ENCODE results near the gene TSPAN9.

The TSPAN9 gene

DNA sequence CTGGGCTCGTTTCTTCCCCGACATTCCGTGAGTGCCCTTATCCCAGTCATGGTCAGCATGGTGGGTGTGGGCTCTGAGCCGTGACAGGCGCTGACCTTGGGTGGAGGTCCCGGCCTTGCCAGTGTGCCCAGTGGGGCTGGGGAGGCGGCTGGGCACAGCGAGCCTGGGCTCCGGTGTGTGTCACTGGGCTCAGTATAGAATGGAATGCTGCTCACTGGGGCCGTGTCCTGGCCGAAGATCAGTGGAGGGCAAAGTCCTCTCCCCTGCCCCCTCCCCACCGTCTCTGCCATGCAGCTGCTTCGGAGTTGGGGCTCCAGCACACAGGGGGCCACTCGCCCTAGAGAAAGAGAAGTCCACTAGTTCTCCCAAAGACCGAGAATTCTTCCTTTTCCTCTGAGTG, 164.4 kb downstream of the TSPAN9 start:
- in situ Hi-C loops (cut with HindIII; ENCODE audit: low pct_ligation_motif_present, low pct_unique_long_range_greater_than_20kb, low sequenced_read_pairs), result no loop called here
- DNase-seq, result peak; percentile 60

DNA sequence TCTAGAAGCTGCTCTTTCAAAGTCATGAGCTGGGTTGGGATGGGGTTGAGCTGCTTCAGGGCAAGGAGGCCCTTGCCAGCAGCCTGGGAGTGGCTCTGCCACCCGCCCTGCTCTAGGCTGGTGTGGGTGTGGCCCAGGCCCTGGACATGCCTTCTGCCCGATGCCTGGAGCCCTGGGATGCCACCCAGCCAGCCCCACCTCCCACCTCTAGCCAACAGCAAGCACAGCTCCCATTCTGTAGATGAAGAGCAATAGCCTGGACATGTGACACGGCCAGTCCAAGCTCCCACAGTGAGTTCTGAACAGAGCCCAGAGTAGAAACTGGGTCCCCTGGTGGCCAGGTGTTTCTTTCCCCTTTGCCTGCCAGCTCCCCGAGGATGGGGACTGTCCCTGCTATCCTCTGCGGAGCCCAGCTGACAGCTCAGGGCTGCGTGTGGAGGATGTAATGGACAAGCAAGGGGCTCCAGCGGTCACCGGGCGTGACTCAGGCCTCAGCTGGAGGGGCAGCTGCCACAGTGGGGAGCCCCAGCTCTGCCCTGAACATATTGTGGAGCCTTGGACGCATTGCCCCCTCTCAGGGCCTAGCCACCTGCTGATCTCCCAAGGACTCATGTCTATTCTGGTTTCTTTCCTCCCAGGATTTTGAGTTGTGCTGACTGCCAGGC, 165.2 kb downstream of the TSPAN9 start:
- DNase-seq, result peak; percentile 40
- in situ Hi-C loops (cut with HindIII; ENCODE audit: low pct_ligation_motif_present, low pct_unique_long_range_greater_than_20kb, low sequenced_read_pairs), result no loop called here

DNA sequence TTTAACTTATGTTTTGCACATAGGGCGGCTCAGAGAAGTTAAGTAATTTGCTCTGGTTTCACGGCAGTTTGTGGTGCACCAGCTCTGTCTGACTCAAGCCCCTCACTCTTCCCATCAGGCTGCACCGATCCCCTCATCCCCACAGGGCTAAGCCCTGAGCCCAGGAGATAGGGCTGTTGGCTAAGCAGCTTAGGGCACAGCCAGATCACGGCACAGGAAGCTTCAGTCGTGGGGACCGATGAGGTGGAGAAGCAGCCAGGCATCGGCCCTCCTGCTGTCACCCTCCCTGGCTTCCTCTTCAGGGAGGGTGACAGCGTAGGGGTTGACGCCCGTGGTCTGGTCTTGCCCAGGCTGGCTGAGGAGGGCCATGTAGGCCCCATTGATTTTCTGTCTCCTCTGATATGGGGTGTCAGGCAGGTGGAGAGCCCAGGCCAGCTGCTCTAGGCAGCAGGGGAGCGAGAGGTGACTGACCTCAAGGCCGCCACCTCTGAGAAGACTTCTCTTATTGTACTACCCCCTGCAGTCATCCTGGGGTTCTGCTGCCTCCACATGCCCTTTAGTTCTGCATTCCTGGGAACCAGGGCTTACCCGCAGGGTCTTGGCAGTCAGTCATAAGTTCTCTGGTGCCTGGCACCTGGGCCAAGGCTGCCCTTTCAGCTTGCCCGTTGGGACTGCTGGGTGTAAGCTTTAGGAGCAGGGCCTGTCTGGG, 166.4 kb downstream of the TSPAN9 start:
- in situ Hi-C loops (cut with HindIII; ENCODE audit: low pct_ligation_motif_present, low pct_unique_long_range_greater_than_20kb, low sequenced_read_pairs), result no loop called here
- DNase-seq, result peak; percentile 45

DNA sequence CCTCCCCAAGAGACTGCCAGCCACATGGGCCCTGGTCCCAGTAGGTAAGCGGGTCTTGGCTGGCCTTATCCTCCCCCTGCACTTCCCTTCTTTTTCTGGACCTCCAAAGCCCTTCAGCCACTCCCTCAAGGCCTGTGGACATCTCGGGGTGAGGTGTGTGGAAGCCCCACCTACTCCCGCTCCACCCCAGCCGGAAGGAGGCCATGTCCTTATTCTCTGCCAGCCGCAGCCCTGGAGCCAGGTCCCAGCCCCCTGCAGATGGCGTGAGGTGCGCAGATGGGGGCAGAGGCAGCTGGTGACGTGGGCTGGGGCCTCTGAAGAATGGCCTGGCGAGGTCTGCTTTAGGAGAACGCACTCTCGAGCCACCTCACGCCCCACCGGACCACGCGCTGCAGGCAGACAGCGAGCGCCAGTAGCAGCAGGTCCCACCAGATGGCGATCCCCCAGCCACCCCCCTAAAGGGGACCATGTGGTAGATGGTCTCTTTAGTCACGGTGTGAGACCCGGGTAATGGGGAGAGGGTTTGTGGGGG, 167.1 kb downstream of the TSPAN9 start:
- in situ Hi-C loops (cut with HindIII; ENCODE audit: low pct_ligation_motif_present, low pct_unique_long_range_greater_than_20kb, low sequenced_read_pairs), result no loop called here
- DNase-seq, result no peak

DNA sequence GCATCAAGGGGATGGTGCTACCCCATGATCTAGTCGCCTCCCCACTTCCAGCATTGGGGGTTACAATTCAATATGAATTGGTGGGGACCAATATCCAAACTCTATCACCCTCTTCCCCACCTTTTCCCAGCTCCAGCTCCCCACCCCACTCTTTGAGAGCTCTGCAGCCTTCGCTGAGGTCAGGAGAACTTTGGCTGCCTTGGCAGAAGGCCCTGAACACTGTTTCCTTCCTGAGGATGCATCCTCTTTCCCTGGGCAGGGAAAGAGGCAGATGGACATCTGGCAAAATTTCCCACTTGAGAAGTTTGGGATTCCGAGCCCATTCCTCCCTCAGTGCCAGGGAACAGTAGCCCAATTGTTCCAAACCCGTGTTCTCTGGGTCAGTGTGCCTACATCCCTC, 169.1 kb downstream of the TSPAN9 start:
- no peak for DNase-seq
- in situ Hi-C loops (cut with HindIII; ENCODE audit: low pct_ligation_motif_present, low pct_unique_long_range_greater_than_20kb, low sequenced_read_pairs), result no loop called here

DNA sequence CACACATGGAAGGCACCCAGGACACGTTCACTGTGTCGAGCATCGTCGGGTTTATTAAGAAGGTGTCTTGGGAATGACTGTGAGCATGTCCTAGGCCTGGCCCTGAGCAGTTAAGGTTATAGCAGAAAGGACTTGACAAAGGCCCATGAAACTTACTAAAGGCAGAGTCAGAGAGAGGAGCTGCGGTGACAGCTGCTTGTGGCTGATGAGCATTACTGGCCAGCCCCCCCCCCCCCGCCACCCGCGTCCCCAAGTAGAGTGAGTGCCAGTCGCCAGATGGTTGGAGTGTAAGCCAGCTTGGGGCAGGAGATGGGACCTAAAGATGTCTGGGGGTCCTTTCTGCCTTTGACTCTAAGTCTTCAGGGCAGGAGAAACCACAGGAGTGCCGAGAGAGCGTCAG, 169.9 kb downstream of the TSPAN9 start:
- no peak for DNase-seq
- in situ Hi-C loops (cut with HindIII; ENCODE audit: low pct_ligation_motif_present, low pct_unique_long_range_greater_than_20kb, low sequenced_read_pairs), result no loop called here

DNA sequence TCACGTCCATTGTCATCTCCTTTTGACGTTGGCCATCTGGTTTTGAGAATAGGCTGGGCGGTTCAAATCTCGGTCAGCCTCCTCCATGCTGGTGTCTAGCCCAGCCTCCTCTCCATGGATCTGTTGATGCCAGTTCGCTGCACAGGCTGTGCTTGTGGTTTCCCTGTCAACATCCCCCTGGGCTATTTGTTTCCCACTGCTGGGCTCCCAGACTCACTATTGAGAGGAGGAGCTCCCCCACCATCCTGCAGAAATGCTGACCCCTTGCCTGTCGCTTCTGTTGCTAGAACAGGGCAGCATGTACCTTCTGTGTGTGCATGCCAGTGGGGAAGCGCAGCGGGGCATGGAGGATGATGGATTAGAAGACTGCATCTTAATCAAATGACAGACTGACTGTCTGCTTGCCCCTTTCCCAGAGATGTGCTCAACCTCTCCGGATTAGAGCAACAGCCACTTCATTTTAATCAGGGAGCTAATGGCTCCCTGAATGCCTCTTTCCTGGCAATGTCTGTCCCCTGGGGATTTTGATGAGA, 170.5 kb downstream of the TSPAN9 start:
- in situ Hi-C loops (cut with HindIII; ENCODE audit: low pct_ligation_motif_present, low pct_unique_long_range_greater_than_20kb, low sequenced_read_pairs), result no loop called here
- DNase-seq, result no peak

DNA sequence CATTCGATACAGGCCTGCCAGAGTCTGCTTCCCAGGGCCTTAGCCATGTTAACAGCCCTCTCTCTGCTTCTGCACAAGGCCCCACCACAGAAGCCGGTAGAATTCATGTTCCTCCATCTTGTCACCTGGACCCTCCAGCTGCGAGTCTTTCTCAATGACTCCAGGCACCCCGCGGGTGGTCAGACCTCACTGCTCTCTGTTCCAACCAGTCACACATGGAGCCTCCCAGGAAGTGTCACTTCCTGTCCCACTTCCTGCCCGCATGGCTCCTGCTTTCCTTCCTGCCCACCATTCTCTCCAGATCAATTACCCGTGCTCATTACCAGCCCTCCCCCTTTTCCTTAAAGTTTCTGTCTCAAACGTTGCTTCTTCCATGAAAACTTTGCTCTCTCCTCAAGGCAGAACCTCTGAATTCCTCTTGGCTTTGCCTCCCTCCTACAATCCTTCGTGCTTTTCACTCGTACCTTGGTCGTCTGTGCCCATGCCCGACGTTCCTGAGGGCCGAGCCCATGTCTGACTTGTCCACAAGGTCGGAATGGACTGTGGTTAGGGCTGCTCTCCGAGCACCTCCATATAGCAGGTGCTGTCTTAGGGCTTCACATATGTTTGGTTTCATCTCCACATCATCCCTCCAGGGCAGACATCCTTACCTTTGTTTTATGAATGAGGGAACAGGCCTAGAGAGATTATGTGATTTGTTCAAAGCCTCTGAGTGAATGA, 172.1 kb downstream of the TSPAN9 start:
- DNase-seq, result no peak
- in situ Hi-C loops (cut with HindIII; ENCODE audit: low pct_ligation_motif_present, low pct_unique_long_range_greater_than_20kb, low sequenced_read_pairs), result no loop called here

DNA sequence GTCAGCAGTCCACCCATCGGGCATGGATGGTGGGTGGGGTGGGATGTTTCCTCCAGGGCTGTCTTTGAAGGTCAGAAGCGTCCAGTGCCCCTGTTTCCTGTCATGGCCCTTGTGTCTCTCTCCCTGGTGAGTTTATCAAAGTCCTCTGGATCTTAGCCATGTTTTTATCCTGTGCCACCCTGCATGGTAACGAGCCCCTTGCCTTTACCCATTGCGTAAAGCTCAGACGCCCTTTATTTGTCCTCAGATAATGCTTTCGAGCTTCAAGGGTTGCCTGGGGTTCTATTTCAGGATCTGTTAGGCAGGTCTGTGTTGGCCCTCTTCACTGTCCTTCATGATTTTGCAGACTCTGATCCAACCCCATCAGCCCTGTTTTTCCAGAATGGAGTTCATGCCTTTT, 172.9 kb downstream of the TSPAN9 start:
- no peak for DNase-seq
- in situ Hi-C loops (cut with HindIII; ENCODE audit: low pct_ligation_motif_present, low pct_unique_long_range_greater_than_20kb, low sequenced_read_pairs), result no loop called here

DNA sequence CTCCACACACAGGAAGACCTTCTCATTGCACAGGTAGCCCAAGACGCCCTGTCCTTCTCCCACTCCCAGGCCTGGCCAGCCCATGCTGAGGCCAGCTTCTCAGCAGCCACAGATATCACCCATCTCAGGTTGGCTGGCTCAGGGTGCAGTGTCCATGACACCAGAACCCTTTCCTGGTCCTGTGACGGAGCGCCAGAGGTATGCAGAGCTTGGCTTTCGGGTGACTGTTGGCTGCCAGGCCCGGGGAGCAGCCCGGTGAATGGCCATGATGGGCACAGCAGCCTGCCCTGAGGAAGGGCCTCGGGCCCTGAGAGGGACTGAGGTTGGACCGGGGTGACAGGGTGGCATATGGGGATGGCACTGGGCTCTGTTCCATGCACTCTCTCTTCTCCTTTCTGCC, 173.4 kb downstream of the TSPAN9 start:
- in situ Hi-C loops (cut with HindIII; ENCODE audit: low pct_ligation_motif_present, low pct_unique_long_range_greater_than_20kb, low sequenced_read_pairs), result no loop called here
- DNase-seq, result no peak

DNA sequence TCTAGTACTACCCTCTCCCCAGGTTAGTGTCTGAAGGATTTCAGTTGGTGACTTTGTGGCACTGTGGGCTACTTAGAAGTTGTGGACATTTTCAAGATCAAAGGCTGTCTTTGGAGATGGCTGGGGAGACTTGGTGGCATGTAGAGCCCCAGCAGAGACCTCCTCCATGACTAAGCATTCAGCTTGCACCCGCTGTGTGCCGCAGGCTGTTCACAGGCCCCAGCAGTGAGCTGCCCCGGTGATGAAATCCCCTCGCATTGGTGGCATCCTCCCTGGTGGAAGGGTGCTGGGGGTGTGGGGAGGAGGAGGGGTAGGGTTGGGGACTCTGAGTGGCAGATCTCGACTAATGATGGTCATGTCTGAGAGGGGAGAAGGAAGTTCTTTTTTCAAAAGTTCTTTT, 173.9 kb downstream of the TSPAN9 start:
- in situ Hi-C loops (cut with HindIII; ENCODE audit: low pct_ligation_motif_present, low pct_unique_long_range_greater_than_20kb, low sequenced_read_pairs), result no loop called here
- DNase-seq, result no peak

DNA sequence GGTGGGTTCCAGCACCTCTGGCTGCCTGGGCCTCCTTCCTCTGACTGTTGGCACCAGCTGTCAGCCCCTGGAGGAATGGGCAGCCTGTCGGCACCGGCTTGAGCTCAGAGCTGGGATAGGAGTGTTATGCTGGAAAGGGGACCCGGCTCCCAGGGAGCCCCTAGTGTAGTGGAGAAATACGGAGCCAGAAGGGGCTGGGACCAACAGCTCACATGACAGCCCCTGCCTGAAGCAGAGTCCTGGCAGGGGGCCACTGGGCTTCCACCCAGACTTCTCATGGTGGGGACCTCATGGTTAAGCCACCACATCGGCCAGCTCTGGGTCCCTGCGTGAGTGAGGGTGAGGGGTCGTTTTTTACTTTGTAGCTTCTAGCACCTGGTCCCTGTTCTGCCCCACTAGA, 174.5 kb downstream of the TSPAN9 start:
- no peak for DNase-seq
- in situ Hi-C loops (cut with HindIII; ENCODE audit: low pct_ligation_motif_present, low pct_unique_long_range_greater_than_20kb, low sequenced_read_pairs), result no loop called here

DNA sequence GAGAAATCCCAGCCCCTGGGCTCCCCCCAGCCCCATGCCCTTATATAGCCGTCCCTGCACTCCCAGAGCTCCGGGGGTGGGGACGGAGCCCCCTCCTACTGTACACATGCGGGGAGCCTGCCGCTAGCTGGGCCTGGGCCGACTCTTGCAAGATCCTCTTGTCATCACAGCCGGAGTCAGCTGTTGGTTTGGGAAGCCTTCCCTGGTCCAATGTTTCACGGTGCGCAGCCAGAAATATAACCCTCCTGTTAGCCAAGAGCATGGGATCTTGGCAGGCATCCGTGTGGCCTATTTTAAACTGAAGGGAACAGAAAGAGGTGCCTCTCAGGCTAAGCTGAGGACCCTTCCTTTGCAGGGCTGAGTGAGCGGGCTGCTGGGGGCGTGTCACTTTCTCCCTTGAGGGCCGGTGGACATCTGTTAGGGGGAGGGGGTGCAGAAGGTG, 175.3 kb downstream of the TSPAN9 start:
- in situ Hi-C loops (cut with HindIII; ENCODE audit: low pct_ligation_motif_present, low pct_unique_long_range_greater_than_20kb, low sequenced_read_pairs), result no loop called here
- no peak for DNase-seq

DNA sequence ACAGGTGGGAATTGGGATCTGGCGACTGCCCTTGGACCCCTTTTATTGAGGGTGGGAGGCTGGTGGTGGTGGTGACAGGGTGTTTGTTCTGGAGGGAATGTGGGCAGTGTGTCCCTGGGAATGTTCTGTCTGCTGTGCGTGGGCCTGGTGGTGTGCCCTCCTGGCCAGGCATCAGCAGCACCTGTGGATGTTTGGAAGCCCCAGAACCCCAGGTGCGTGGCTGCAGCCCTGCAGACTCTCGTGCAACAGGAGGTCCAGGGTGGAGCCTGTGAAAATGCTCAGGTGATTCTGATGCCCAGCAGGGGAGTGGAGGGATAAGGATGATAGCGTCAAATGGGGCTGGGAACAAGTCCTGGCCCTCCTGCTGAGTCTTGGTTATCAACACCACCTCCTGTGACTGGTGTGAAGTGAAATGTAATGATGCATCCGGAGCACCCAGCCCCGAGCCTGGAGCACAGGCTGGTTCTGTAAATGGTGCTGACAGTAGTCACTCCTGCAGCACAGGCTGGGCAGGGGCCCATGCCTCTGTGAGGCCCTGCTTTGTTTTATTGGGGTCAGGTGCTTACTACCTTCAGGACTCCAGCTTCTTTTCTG, 176.6 kb downstream of the TSPAN9 start:
- in situ Hi-C loops (cut with HindIII; ENCODE audit: low pct_ligation_motif_present, low pct_unique_long_range_greater_than_20kb, low sequenced_read_pairs), result no loop called here
- DNase-seq, result no peak

DNA sequence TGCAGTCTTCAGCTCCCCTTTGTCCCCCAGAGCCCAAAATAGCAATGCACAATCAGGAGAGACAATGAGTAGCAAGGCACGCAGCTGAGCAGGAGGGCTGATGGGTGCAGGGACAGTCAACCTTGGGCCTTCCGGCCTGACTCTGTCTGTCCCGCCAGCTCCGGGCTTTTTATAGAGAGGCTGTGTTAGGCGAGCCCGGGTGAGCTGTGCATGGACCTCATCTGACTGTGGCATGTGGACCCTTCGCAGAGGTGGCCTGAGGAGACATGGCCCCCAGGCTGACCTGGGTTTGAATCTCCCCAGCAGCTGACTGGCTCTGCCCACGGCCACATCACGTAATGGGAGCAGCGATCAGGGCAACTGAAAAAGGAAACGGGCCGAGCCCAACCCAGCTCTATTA, 177.9 kb downstream of the TSPAN9 start:
- in situ Hi-C loops (cut with HindIII; ENCODE audit: low pct_ligation_motif_present, low pct_unique_long_range_greater_than_20kb, low sequenced_read_pairs), result no loop called here

DNA sequence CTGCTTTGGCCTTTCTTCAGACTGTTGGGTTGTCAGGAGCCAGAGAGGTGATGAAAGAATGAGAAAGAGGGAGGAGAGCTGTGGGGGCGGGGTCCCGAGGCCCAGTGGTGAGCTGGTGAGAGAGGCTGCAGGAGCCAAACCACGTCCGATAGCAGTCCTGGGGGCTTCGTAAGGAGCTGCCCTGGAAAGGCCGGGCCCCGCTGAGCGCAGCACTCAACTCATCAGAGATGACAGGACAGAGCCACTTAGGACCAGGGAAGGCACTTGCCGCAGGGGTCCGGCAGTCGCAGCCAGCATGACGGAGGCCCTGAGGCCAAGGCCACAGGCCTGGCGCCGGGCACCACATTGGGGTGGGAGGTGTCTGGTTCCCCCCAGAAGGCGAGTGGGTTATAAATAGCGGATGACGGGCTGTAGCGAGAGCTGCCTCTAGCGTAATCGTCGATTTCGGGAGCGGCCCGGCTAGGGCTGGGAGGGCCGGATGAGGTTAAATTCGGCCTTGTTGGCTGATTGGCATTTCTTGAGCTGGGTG, 179.0 kb downstream of the TSPAN9 start:
- in situ Hi-C loops (cut with HindIII; ENCODE audit: low pct_ligation_motif_present, low pct_unique_long_range_greater_than_20kb, low sequenced_read_pairs), result no loop called here

More for the DNA sequence above, 177.9 kb downstream of the TSPAN9 start:
- DNase-seq, result no peak

DNA sequence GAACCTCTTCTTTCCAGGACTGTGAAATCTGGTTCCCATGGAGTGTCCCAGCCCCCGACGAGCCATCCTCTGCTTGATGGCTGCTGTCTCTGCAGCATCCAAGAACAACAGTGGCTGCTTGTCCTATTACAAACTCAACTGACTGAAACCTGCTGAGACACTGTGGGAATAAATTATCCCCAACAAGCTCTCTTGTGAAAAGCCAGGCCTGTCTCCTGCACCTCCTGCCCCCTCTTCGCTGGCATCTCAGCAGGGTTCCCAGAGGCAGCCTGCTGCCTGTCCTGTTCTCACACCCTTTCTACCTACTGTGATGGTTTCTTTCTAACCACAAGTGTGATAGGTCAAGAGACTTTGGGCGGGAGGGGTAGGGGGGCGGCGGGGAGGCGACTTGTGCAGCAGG, 180.2 kb downstream of the TSPAN9 start:
- no peak for DNase-seq
- in situ Hi-C loops (cut with HindIII; ENCODE audit: low pct_ligation_motif_present, low pct_unique_long_range_greater_than_20kb, low sequenced_read_pairs), result no loop called here

More for the DNA sequence above, 179.0 kb downstream of the TSPAN9 start:
- DNase-seq, result no peak

DNA sequence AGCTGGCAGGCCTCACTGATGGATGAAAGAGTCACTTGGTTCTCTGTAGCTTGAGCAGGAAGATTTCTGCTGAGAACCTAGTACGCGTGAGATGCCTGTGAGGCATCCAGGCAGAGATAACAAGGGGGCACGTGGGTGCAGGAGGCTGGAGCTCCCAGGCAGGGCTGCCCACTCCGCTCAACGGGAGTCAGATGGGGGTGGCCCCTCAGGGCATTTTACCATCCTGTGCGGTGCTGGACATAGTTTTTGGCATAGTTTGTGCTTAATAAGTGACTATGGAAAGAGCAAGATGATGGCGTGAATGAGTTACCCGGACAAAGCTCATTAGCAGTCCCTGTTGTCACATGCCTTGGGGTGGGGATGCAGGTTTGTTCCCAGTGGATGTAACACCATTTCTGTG, 182.8 kb downstream of the TSPAN9 start:
- DNase-seq, result no peak
- in situ Hi-C loops (cut with HindIII; ENCODE audit: low pct_ligation_motif_present, low pct_unique_long_range_greater_than_20kb, low sequenced_read_pairs), result no loop called here

Data from ACHN (cell line).